ENCODE measurements around the gene STAU1. TPM values are rescaled to one million over a fixed set of nuclear protein-coding genes. Genes with fewer than 3 reads are reported as not detected.
A peak's percentile ranks its signal among the peaks of the same experiment; 100 is the strongest.

Gene STAU1
- total and polyA plus RNA-seq, 2 of the 13 experiments (the other 11 are each of a cell fraction or from before 2014, with no cell fraction given) = 119 to 133 TPM

DNA sequence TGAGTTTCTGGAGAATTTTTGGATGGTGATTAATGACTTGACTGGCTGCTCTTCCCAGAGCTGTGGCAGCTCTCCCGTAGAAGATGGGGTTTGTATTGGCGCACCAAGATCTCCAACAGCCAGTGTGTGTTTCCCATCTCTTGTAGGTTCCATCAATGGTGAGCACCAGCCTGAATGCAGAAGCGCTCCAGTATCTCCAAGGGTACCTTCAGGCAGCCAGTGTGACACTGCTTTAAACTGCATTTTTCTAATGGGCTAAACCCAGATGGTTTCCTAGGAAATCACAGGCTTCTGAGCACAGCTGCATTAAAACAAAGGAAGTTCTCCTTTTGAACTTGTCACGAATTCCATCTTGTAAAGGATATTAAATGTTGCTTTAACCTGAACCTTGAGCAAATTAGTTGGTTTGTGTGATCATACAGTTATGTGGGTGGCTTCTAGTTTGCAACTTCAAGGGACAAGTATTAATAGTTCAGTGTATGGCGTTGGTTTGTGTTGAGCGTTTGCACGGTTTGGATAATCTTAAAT, 91.9 kb downstream of the STAU1 start:
- no peaks in the 10 kb centered on the region for H4K20me1 ChIP-seq (ENCODE audit: insufficient read depth, low read length)
- CTCF ChIA-PET (ENCODE audit: low intra/inter-chr PET ratio, low total read pairs) = no interaction called here
- H3K4me3 ChIP-seq (replicated peaks in 1 of 3; ENCODE audit: insufficient read depth in 1 of 3, low read depth in 2 of 3, low read length in 3 of 3) = no peak overlapping the region
- ATAC-seq (no peak), FAIRE-seq (no peak), DNase-seq (ENCODE audit: low spot score) (no peak)
- POLR2A ChIA-PET = no interaction called here
- H3K4me1 ChIP-seq (ENCODE audit: insufficient read depth, low read length) = peaks cover 7% of the 10 kb centered on the region
- in situ Hi-C loops (cut with HindIII; ENCODE audit: extremely low pct_ligation_motif_present, low pct_unique_long_range_greater_than_20kb) (no loop called here), intact Hi-C loops (cut with micrococcal nuclease; ENCODE audit: unreplicated experiment) (no loop called here)
- no TSS peak for BruUV-seq (replicated peaks)
- no peak overlapping the region for H2AFZ ChIP-seq (ENCODE audit: low read length)
- peaks cover 29 to 78% of the 10 kb centered on the region in 2 experiments for H3K36me3 ChIP-seq (replicated peaks in 1 of 2; ENCODE audit: control insufficient read depth in 1 of 2, insufficient read depth in 2 of 2, low read length in 2 of 2)
- no peaks in the 10 kb centered on the region for H3K9me3 ChIP-seq (ENCODE audit: low read length)
- H3K4me2 ChIP-seq (ENCODE audit: low read depth, low read length) = no peak overlapping the region
- TF ChIP-seq, protein P1, sequence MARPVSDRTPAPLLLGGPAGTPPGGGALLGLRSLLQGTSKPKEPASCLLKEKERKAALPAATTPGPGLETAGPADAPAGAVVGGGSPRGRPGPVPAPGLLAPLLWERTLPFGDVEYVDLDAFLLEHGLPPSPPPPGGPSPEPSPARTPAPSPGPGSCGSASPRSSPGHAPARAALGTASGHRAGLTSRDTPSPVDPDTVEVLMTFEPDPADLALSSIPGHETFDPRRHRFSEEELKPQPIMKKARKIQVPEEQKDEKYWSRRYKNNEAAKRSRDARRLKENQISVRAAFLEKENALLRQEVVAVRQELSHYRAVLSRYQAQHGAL (CRISPR knock-in tag; IDR thresholded peaks at IDR 0.05; ENCODE audit: not compliant biosample characterization) = peak; percentile 30
- TF ChIP-seq RBM22 (optimal IDR thresholded peaks at IDR 0.05; ENCODE audit: low read length) (peak; percentile 93), ARID2 (CRISPR knock-in tag; IDR thresholded peaks at IDR 0.05; ENCODE audit: borderline replicate concordance) (no peak)
- H3K27ac ChIP-seq (ENCODE audit: extremely low read length, insufficient read depth, low read length) = no peak overlapping the region
- no peaks in the 10 kb centered on the region for H3K27me3 ChIP-seq (ENCODE audit: control insufficient read depth in 1 of 2, insufficient read depth in 2 of 2, low read length in 2 of 2)
- WGBS (ENCODE audit: low lambda C conversion rate) = 96% methylated on average over 7 of the region's 7 CpGs
- no peak overlapping the region for H3K9ac ChIP-seq (ENCODE audit: insufficient read depth, low read depth, low read length)
- H3K79me2 ChIP-seq (ENCODE audit: insufficient read depth, low read length) = no peaks in the 10 kb centered on the region

DNA sequence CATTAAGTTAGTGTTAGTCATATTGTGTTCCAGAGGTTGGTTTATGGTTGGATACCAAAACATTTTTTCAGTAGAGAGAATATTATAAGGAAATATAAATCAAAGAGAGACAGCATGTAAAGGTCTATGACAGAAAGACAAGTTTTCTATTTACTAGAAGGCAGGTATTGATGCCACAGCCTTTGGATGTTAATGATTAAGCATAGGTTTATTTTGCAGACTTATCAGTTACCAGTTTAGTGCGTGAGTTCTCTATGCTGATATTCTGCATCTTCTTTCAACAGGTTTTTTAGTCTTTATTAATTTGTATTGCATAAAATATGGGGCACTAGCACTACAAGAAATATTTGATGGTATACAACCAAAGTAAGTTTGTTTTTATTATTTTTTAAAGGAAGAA, 96.4 kb downstream of the STAU1 start:
- DNase-seq (ENCODE audit: low spot score) (no peak), FAIRE-seq (no peak), ATAC-seq (peak; percentile 74)
- ChIA-PET POLR2A (no interaction called here), CTCF (ENCODE audit: low intra/inter-chr PET ratio, low total read pairs) (no interaction called here)
- Histone ChIP-seq H3K4me2 (ENCODE audit: low read depth, low read length) (no peak overlapping the region), H3K27ac (ENCODE audit: extremely low read length, insufficient read depth, low read length) (no peak overlapping the region), H3K4me1 (ENCODE audit: insufficient read depth, low read length) (peaks cover 13% of the 10 kb centered on the region), H3K4me3 (replicated peaks in 1 of 3; ENCODE audit: insufficient read depth in 1 of 3, low read depth in 2 of 3, low read length in 3 of 3) (no peak overlapping the region), H3K9ac (ENCODE audit: insufficient read depth, low read depth, low read length) (no peak overlapping the region), H4K20me1 (ENCODE audit: insufficient read depth, low read length) (no peaks in the 10 kb centered on the region), H3K9me3 (ENCODE audit: low read length) (no peaks in the 10 kb centered on the region), H3K27me3 (ENCODE audit: control insufficient read depth in 1 of 2, insufficient read depth in 2 of 2, low read length in 2 of 2) (no peaks in the 10 kb centered on the region), H3K79me2 (ENCODE audit: insufficient read depth, low read length) (no peaks in the 10 kb centered on the region), H2AFZ (ENCODE audit: low read length) (no peak overlapping the region), H3K36me3 (replicated peaks in 1 of 2; ENCODE audit: control insufficient read depth in 1 of 2, insufficient read depth in 2 of 2, low read length in 2 of 2) (peaks cover 37 to 91% of the 10 kb centered on the region in 2 experiments)
- BruUV-seq (replicated peaks) = no TSS peak
- 77% methylated on average over 1 of the region's 1 CpG for WGBS (ENCODE audit: low lambda C conversion rate)
- in situ Hi-C loops (cut with HindIII; ENCODE audit: extremely low pct_ligation_motif_present, low pct_unique_long_range_greater_than_20kb) (no loop called here), intact Hi-C loops (cut with micrococcal nuclease; ENCODE audit: unreplicated experiment) (no loop called here)
- no peak for TF ChIP-seq FOXP1 (IDR thresholded peaks at IDR 0.05)
- TF ChIP-seq FOXP1 (CRISPR knock-in tag; IDR thresholded peaks at IDR 0.05) = 0 out of 2 replicates have a peak, but pooled peaks have one; percentile 17
- no peak for TF ChIP-seq DR1 (CRISPR knock-in tag; IDR thresholded peaks at IDR 0.05)
- TF ChIP-seq CEBPB (IDR thresholded peaks at IDR 0.05; ENCODE audit: borderline replicate concordance, low read depth, low read length) = no peak
- TF ChIP-seq ZNF670 (CRISPR knock-in tag; IDR thresholded peaks at IDR 0.05; ENCODE audit: borderline replicate concordance) = no peak
- TF ChIP-seq, protein P2, sequence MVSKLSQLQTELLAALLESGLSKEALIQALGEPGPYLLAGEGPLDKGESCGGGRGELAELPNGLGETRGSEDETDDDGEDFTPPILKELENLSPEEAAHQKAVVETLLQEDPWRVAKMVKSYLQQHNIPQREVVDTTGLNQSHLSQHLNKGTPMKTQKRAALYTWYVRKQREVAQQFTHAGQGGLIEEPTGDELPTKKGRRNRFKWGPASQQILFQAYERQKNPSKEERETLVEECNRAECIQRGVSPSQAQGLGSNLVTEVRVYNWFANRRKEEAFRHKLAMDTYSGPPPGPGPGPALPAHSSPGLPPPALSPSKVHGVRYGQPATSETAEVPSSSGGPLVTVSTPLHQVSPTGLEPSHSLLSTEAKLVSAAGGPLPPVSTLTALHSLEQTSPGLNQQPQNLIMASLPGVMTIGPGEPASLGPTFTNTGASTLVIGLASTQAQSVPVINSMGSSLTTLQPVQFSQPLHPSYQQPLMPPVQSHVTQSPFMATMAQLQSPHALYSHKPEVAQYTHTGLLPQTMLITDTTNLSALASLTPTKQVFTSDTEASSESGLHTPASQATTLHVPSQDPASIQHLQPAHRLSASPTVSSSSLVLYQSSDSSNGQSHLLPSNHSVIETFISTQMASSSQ (IDR thresholded peaks at IDR 0.05; ENCODE audit: low read depth) = peak; percentile 67; the same call in 1 of the 2 replicates
- TF ChIP-seq, protein P2 (CRISPR knock-in tag; IDR thresholded peaks at IDR 0.05; ENCODE audit: borderline replicate concordance) = no peak
- TF ChIP-seq POGK (CRISPR knock-in tag; conservative IDR thresholded peaks at IDR 0.05) = no peak
- no peak for TF ChIP-seq ZNF207 (IDR thresholded peaks at IDR 0.05; ENCODE audit: borderline replicate concordance)
- TF ChIP-seq HNRNPUL1 (IDR thresholded peaks at IDR 0.05; ENCODE audit: low read depth, low read length) = peak; percentile 93
